ENCODE results near the gene SULT1C3. TPM values are rescaled to one million over a fixed set of nuclear protein-coding genes. Genes with fewer than 3 reads are reported as not detected.
A peak's percentile ranks its signal among the peaks of the same experiment; 100 is the strongest.

Gene SULT1C3
- total and polyA plus RNA-seq, 2 of the 13 experiments (the other 11 are each of a cell fraction or from before 2014, with no cell fraction given), result not detected

DNA sequence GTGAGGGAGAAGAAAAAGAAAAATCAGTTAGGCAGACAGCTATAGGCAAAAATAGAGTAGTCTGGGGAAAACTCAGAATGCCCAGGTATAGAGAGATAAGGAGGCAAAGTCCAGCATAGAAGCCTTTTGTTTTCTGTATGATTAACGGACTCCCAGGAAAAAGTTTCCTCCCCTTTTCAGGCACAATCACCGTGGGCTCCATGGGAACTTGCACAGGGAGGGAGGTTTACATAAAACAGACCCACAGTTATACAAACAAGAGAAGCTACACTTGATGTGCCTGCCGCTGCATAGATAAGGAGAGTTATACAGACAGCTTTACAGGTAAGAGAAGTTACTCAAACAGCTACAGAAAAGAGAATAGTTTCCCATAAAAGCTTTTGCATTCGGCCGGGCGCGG is 39.2 kb upstream of the SULT1C3 start (continued):
- TF ChIP-seq, protein P1, sequence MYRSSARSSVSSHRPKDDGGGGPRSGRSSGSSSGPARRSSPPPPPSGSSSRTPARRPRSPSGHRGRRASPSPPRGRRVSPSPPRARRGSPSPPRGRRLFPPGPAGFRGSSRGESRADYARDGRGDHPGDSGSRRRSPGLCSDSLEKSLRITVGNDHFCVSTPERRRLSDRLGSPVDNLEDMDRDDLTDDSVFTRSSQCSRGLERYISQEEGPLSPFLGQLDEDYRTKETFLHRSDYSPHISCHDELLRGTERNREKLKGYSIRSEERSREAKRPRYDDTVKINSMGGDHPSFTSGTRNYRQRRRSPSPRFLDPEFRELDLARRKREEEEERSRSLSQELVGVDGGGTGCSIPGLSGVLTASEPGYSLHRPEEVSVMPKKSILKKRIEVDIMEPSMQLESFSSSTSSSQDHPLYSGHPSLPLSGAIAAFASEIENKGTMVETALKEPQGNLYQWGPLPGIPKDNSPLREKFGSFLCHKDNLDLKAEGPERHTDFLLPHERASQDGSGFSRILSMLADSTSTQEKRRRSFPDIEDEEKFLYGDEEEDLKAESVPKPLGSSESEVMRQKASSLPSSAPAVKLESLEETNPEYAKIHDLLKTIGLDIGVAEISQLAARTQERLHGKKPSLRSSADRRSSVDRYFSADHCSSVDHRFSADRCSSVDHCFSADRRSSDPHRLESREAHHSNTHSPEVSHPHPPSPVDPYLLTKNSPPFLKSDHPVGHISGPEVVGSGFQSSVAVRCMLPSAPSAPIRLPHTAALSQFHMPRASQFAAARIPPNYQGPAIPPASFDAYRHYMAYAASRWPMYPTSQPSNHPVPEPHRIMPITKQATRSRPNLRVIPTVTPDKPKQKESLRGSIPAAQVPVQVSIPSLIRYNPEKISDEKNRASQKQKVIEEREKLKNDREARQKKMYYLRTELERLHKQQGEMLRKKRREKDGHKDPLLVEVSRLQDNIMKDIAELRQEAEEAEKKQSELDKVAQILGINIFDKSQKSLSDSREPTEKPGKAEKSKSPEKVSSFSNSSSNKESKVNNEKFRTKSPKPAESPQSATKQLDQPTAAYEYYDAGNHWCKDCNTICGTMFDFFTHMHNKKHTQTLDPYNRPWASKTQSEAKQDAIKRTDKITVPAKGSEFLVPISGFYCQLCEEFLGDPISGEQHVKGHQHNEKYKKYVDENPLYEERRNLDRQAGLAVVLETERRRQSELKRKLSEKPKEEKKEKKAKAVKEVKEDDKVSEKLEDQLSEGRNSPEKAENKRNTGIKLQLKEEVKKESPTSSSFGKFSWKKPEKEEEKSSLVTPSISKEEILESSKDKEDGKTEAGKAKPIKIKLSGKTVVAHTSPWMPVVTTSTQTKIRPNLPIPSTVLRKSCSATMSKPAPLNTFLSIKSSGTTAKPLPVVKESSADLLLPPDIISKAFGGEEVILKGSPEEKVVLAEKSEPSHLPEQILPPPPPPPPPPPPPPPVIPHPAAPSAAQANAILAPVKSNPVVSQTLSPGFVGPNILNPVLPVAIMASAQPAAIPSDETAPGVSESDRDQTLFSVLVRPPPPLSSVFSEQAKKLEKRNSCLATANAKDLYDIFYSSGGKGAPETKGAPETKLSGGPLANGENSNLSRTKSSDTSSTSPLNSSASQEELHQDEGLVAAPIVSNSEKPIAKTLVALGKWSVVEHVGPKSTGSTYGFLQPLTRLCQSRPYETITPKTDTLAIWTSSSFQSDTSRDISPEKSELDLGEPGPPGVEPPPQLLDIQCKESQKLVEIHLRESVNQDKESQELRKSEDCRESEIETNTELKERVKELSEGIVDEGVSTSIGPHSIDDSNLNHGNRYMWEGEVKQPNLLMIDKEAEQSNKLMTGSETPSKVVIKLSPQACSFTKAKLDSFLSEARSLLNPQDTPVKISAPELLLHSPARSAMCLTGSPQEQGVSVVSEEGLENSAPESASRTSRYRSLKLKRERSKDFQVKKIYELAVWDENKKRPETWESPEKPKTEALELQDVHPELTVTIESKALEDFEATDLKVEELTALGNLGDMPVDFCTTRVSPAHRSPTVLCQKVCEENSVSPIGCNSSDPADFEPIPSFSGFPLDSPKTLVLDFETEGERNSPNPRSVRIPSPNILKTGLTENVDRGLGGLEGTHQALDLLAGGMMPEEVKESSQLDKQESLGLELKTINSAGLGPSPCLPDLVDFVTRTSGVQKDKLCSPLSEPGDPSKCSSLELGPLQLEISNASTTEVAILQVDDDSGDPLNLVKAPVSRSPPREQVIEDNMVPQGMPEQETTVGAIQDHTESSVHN (CRISPR knock-in tag; IDR thresholded peaks at IDR 0.05), result no peak
- TF ChIP-seq PAX8 (CRISPR knock-in tag; IDR thresholded peaks at IDR 0.05; ENCODE audit: borderline replicate concordance) (no peak), NR2F6 (IDR thresholded peaks at IDR 0.05) (no peak), NR2F6 (CRISPR knock-in tag; IDR thresholded peaks at IDR 0.05) (no peak), ZNF878 (CRISPR knock-in tag; IDR thresholded peaks at IDR 0.05) (no peak), FOXO1 (CRISPR knock-in tag; IDR thresholded peaks at IDR 0.05) (0 out of 2 replicates have a peak, but pooled peaks have one; percentile 15), ZNF7 (CRISPR knock-in tag; IDR thresholded peaks at IDR 0.05) (no peak)
- TF ChIP-seq, protein P2, sequence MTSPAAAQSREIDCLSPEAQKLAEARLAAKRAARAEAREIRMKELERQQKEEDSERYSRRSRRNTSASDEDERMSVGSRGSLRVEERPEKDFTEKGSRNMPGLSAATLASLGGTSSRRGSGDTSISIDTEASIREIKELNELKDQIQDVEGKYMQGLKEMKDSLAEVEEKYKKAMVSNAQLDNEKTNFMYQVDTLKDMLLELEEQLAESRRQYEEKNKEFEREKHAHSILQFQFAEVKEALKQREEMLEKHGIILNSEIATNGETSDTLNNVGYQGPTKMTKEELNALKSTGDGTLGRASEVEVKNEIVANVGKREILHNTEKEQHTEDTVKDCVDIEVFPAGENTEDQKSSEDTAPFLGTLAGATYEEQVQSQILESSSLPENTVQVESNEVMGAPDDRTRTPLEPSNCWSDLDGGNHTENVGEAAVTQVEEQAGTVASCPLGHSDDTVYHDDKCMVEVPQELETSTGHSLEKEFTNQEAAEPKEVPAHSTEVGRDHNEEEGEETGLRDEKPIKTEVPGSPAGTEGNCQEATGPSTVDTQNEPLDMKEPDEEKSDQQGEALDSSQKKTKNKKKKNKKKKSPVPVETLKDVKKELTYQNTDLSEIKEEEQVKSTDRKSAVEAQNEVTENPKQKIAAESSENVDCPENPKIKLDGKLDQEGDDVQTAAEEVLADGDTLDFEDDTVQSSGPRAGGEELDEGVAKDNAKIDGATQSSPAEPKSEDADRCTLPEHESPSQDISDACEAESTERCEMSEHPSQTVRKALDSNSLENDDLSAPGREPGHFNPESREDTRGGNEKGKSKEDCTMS (CRISPR knock-in tag; conservative IDR thresholded peaks at IDR 0.05), result no peak
- TF ChIP-seq, protein P3, sequence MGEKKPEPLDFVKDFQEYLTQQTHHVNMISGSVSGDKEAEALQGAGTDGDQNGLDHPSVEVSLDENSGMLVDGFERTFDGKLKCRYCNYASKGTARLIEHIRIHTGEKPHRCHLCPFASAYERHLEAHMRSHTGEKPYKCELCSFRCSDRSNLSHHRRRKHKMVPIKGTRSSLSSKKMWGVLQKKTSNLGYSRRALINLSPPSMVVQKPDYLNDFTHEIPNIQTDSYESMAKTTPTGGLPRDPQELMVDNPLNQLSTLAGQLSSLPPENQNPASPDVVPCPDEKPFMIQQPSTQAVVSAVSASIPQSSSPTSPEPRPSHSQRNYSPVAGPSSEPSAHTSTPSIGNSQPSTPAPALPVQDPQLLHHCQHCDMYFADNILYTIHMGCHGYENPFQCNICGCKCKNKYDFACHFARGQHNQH (CRISPR knock-in tag; IDR thresholded peaks at IDR 0.05), result no peak

Data from HepG2 (cell line).